Caco-2 (cell line): Measurements from ENCODE around the gene EVL. TPM values are rescaled to one million over a fixed set of nuclear protein-coding genes. Genes with fewer than 3 reads are reported as not detected.

Experiments
- BruUV-seq: library from RNA; stranded (reverse); fragments of 400-500 nt; replicated peaks from 2 replicates; lab custom pipeline; 2021; lab: Mats Ljungman, UMichigan
- CTCF ChIA-PET: fragments of 300-600 bp; sonication (Branson Sonifier 250); formaldehyde crosslinking; loops from one replicate; lab custom pipeline; 2022; ENCODE audit warnings: antibody characterized with exemption; lab: Charles Lee
- POLR2A ChIA-PET: fragments of 300-600 bp; sonication (Branson Sonifier 250); formaldehyde crosslinking; loops from one replicate; lab custom pipeline; 2022; ENCODE audit warnings: antibody characterized with exemption; lab: Charles Lee
- DNase-seq, 2 experiments: peaks; one replicate each; pipeline versions ENCODE4 v3.0.0 to v3.0.0-alpha.2; 2020 to 2022
- H3K27me3 ChIP-seq: replicated peaks from 2 replicates; pipeline ENCODE4 v1.6.0; 2011; ENCODE audit warnings: low read length; ENCODE audit not compliant: control insufficient read depth, insufficient read depth
- H3K36me3 ChIP-seq: 2 replicates; pipeline ENCODE4 v1.5.1; 2011; ENCODE audit warnings: low read length; ENCODE audit not compliant: control insufficient read depth, insufficient read depth
- H3K4me1 ChIP-seq: fragments of 250-450 bp; sonication (Bioruptor Pico); 2 replicates; pipeline ENCODE4 v1.5.1; 2020; ENCODE audit warnings: mild to moderate bottlenecking
- H3K4me3 ChIP-seq: 2 replicates; pipeline ENCODE4 v1.5.1; 2011; ENCODE audit warnings: low read depth, mild to moderate bottlenecking, control low read depth, low read length
- H3K9me3 ChIP-seq: fragments of 250-450 bp; sonication (Bioruptor Pico); 2 replicates; pipeline ENCODE4 v1.5.1; 2020; ENCODE audit warnings: mild to moderate bottlenecking, moderate library complexity
- H3K27ac Mint-ChIP-seq: one replicate; pipeline ENCODE4 v1.8.0; 2022; ENCODE audit warnings: mixed read lengths; ENCODE audit not compliant: unreplicated experiment
- H3K27me3 Mint-ChIP-seq: one replicate; pipeline ENCODE4 v1.8.0; 2022; ENCODE audit warnings: mixed read lengths; ENCODE audit not compliant: insufficient read depth, unreplicated experiment
- H3K36me3 Mint-ChIP-seq: one replicate; pipeline ENCODE4 v1.8.0; 2022; ENCODE audit warnings: mild to moderate bottlenecking, mixed read lengths; ENCODE audit not compliant: insufficient read depth, unreplicated experiment
- H3K4me1 Mint-ChIP-seq: one replicate; pipeline ENCODE4 v1.8.0; 2022; ENCODE audit warnings: low read depth, mixed read lengths; ENCODE audit not compliant: unreplicated experiment
- H3K4me3 Mint-ChIP-seq: one replicate; pipeline ENCODE4 v1.8.0; 2022; ENCODE audit warnings: mild to moderate bottlenecking, moderate library complexity, mixed read lengths; ENCODE audit not compliant: unreplicated experiment
- H3K9me3 Mint-ChIP-seq: one replicate; pipeline ENCODE4 v1.8.0; 2022; ENCODE audit warnings: mixed read lengths; ENCODE audit not compliant: unreplicated experiment
- intact Hi-C: fragments of 100-400 bp; cut with micrococcal nuclease; formaldehyde crosslinking; loops from one replicate; pipeline ENCODE4 v1.10.0; 2022; ENCODE audit not compliant: unreplicated experiment
- total RNA-seq: library from RNA; stranded (reverse); gene quantifications from 2 replicates; pipeline ENCODE4 v1.2.3, GENCODE V29; 2022
- TF ChIP-seq, protein P1 (sequence below), 2 experiments: fragments of 200-600 bp in 1 of 2; IDR thresholded peaks; 1 replicate in 1 of 2; 2 replicates in 1 of 2; pipeline versions ENCODE4 v1.5.1 to v1.8.0; 2011 to 2022; ENCODE audit warnings: antibody characterized with exemption in 1 of 2, control low read depth in 1 of 2, inconsistent platforms in 1 of 2, low read depth in 1 of 2, low read length in 1 of 2, mild to moderate bottlenecking in 1 of 2, moderate library complexity in 1 of 2; ENCODE audit not compliant: insufficient read depth in 1 of 2, severe bottlenecking in 1 of 2, unreplicated experiment in 1 of 2

The EVL gene
- total RNA-seq, 1 experiment from 2014 or later, result 14.2 TPM

DNA sequence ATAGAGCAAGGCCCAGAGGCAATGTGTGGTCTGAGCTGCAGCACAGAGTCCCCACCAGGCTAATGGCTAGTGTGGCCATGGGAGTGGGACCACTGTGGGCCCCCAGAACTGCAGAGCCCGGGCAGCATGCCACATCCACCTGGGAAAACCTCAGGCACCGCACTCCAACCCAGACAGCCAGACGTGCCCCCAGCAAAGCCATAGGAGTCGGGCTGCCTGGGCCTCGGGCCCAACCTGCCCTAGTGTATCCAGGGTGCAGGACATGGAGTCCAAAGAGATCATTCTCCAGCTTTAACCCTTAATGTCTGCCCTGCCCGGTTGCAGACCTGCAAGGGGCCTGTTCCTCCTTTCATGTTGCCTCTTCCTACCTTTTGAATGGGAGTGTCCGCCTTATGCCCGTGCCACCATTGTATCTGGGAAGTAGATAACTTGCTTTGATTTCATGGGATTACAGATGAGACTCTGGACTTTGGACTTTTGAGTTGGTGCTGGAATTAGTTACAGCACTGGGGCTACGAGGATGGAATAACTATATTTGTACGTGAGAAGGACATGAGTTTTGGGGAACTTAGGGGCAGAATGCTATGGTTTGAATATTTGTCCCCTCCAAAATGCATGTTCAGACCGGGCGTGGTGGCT, 123.3 kb downstream of the EVL start:
- intact Hi-C loops, result no loop called here
- H3K4me3 ChIP-seq, result no peak overlapping the region
- H3K36me3 ChIP-seq, result no peaks in the 10 kb centered on the region
- Mint-ChIP-seq H3K36me3 (no peaks in the 10 kb centered on the region), H3K27ac (no peak overlapping the region), H3K27me3 (no peaks in the 10 kb centered on the region), H3K4me1 (peaks cover 4% of the 10 kb centered on the region), H3K9me3 (no peaks in the 10 kb centered on the region), H3K4me3 (no peak overlapping the region)
- no peak for DNase-seq
- no peaks in the 10 kb centered on the region for H3K9me3 ChIP-seq
- no peaks in the 10 kb centered on the region for H3K27me3 ChIP-seq
- TF ChIP-seq, protein P1, sequence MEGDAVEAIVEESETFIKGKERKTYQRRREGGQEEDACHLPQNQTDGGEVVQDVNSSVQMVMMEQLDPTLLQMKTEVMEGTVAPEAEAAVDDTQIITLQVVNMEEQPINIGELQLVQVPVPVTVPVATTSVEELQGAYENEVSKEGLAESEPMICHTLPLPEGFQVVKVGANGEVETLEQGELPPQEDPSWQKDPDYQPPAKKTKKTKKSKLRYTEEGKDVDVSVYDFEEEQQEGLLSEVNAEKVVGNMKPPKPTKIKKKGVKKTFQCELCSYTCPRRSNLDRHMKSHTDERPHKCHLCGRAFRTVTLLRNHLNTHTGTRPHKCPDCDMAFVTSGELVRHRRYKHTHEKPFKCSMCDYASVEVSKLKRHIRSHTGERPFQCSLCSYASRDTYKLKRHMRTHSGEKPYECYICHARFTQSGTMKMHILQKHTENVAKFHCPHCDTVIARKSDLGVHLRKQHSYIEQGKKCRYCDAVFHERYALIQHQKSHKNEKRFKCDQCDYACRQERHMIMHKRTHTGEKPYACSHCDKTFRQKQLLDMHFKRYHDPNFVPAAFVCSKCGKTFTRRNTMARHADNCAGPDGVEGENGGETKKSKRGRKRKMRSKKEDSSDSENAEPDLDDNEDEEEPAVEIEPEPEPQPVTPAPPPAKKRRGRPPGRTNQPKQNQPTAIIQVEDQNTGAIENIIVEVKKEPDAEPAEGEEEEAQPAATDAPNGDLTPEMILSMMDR (IDR thresholded peaks at IDR 0.05; ENCODE audit: insufficient read depth in 1 of 2, low read depth in 1 of 2, low read length in 1 of 2, severe bottlenecking in 1 of 2, unreplicated experiment in 1 of 2), result no peak
- ChIA-PET POLR2A (no interaction called here), CTCF (no interaction called here)
- H3K4me1 ChIP-seq, result peaks cover 8% of the 10 kb centered on the region
- BruUV-seq, result no TSS peak

- no peak overlapping the region for H3K4me3 ChIP-seq
- DNase-seq, result no peak
- H3K4me3 Mint-ChIP-seq, result no peak overlapping the region
- H3K9me3 ChIP-seq, result no peaks in the 10 kb centered on the region
- TF ChIP-seq, protein P1 (IDR thresholded peaks at IDR 0.05; ENCODE audit: insufficient read depth in 1 of 2, low read depth in 1 of 2, low read length in 1 of 2, severe bottlenecking in 1 of 2, unreplicated experiment in 1 of 2), result no peak
- H3K36me3 ChIP-seq, result no peaks in the 10 kb centered on the region
- H3K4me1 ChIP-seq, result peaks cover 10% of the 10 kb centered on the region
- H3K9me3 Mint-ChIP-seq, result no peaks in the 10 kb centered on the region
- ChIA-PET CTCF (no interaction called here), POLR2A (no interaction called here)
- H3K27me3 Mint-ChIP-seq, result no peaks in the 10 kb centered on the region
- H3K36me3 Mint-ChIP-seq, result no peaks in the 10 kb centered on the region
- intact Hi-C loops, result loop anchor here (5.0 kb wide), 2 partner anchors 133 to 187 kb away; partner anchors contain the start of gene WDR25
- no peak overlapping the region for H3K27ac Mint-ChIP-seq
- H3K27me3 ChIP-seq, result no peaks in the 10 kb centered on the region
- peaks cover 6% of the 10 kb centered on the region for H3K4me1 Mint-ChIP-seq
- BruUV-seq, result no TSS peak
These were observed 124.9 kb downstream of the EVL start for GRCh38 chr14:100190126-100190525.

DNA sequence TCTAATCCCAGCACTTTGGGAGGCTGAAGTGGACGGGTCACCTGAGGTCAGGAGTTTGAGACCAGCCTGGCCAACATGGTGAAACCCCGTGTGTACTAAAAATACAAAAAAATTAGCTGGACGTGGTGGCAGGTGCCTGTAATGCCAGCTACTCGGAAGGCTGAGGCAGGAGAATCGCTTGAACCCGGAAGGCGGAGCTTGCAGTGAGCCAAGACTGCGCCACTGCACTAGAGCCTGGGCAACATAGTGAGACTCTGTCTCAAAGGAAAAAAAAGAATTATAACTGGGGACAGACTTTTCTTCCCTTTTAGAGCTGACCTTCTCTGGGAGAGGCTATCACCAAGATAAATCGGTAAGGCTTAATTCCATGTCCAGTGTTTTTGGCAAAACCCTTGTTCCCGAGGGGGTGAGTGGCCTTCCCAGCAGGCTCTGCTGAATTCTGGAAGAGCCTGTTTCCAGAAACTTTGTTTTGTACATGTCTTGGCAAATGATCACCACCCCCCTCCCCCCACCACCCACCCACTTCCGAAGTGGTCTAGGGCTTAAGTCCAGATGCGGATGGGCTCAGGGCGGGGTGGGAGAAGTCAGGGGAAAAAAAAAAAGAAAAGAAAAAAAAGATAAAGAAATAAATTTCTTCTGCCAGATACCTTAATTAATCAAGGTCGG, 126.5 kb downstream of the EVL start:
- BruUV-seq, result no TSS peak
- DNase-seq, result no peak
- CTCF ChIA-PET, result interaction anchor here (0.6 to 2.2 kb wide), 3 partner anchors 13 to 89 kb away, joined by 3 to 19 read pairs (median 12); no protein-coding TSS in a partner anchor
- no peaks in the 10 kb centered on the region for H3K9me3 Mint-ChIP-seq
- no peaks in the 10 kb centered on the region for H3K27me3 Mint-ChIP-seq
- H3K36me3 Mint-ChIP-seq, result no peaks in the 10 kb centered on the region
- H3K4me3 ChIP-seq, result no peak overlapping the region
- TF ChIP-seq, protein P1 (IDR thresholded peaks at IDR 0.05; ENCODE audit: insufficient read depth in 1 of 2, low read depth in 1 of 2, low read length in 1 of 2, severe bottlenecking in 1 of 2, unreplicated experiment in 1 of 2), result no peak
- POLR2A ChIA-PET, result interaction anchor here (1.6 kb wide), 1 partner anchor 23 kb away, joined by 11 read pairs; no protein-coding TSS in a partner anchor
- no peaks in the 10 kb centered on the region for H3K9me3 ChIP-seq
- H3K36me3 ChIP-seq, result no peaks in the 10 kb centered on the region
- no peaks in the 10 kb centered on the region for H3K27me3 ChIP-seq
- no peak overlapping the region for H3K4me3 Mint-ChIP-seq
- intact Hi-C loops, result loop anchor here (1.0 to 5.0 kb wide), 6 partner anchors 23 to 186 kb away; partner anchors contain the start of gene WDR25
- H3K4me1 Mint-ChIP-seq, result peaks cover 6% of the 10 kb centered on the region
- no peak overlapping the region for H3K27ac Mint-ChIP-seq
- peaks cover 10% of the 10 kb centered on the region for H3K4me1 ChIP-seq
